GM21526 (cell line): ENCODE results near the gene ZBBX.

Experiments
- ATAC-seq: cut with Tn5 transposase; IDR thresholded peaks from one replicate; pipeline ENCODE4 v1.9.1; 2021; ENCODE audit warnings: moderate library complexity; ENCODE audit not compliant: unreplicated experiment, low FRiP score

The ZBBX gene

DNA sequence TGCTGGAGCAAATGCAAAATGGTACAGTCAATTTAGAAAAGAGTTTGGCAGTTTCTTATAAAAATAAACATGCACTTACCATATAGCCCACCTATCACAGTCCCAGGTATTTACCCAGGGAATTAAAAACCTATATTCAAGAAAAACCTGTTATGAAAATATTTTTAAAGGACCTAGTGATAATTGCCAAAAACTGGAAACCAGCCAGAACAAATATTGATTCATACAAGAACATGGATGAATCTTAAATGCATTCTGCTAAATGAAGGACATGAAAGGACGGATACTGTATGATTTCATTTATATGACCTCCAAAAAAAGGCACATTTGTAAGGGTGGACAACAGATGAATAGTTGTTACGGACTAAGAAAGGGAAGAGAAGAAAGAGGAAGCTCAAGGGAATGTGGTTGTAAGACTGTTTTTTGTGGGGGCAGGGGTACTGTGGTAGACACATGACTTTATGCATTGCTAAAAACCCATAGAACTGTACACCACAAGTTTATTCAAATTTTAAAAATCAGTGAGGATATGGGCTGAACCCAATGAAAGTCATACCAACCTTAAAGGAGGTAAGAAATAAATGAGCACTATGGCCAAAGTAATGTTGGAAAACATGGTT is 61.0 kb downstream of the ZBBX start:
- ATAC-seq = no peak

DNA sequence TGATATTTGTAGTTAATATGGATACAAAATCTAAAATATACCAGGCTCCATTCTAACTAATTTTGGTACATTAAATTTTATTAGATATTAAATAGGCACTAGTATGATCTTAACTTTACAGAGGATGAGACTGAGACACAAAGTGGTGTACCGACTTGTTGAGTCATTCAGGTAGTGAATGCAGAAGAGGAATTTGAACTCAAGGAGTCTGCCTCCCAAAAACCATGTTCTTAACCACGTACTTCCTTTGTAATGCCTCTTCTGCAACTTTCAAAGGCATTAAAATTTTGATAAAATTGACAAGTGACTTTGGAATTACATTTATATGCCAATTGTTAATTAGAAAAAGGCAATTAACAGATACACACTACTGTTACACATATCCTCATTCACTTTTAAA is 61.8 kb downstream of the ZBBX start:
- ATAC-seq = no peak

DNA sequence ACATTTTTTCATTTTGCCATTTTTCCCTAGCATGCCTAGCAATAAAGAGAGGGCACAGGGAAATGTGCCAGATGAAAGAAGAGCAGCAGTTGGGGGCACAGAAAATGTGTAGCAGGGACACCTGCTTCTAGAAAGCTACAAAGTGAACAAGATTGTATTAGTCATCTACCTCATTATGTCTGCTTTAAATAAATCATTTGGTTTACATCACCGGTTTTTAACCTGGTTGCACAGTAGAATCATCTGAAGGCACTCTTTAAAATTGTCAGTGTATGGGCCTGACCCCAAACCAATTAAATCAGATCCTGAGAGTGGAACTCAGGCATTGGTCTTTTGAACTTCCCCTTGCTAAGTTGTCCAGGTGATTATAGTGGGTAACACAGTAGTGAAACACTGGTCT is 73.8 kb downstream of the ZBBX start:
- no peak for ATAC-seq

DNA sequence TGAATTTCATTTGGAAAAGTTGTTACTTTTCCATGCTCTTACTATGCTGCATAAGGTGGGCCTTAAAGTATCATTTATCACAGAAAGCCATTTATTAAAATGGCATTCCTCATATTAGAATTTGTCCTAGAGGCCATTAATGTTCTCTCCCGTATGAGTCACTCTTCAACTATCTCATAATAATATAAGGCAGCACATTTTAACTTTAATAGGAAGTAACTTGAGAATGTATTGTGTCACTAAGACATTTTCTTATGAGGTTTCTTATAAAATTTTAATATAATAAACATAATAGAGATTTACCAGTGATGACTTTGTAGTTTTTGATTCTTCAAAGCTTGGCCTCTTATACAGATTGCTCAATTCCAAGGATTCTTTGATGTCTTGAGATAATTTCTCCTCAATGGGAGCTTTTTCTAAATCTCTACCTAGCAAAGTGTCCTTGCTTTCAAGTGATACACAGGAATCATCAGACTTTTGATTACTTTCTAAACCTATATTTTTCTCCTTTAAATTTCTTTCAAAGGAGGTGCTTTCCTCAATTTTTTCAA is 74.7 kb downstream of the ZBBX start:
- ATAC-seq = no peak

DNA sequence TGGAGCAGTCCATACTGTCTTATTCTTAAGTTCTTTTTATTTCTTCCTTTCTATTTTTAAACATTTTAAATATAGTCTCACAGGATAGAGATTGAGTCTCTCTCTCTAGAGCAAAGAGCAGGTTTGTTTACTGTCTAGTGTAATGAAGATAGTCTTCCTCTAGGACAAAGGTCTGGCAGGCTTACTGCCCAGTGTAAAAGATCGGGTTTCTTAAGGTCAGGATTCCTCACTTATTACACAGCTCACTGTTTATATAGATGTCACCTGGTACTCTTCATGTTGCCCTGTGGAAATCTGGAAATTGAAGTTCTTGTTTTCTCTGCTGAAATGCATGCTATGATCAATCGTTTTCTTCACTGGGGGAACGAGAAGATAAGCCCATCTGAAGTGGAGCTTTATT is 76.0 kb downstream of the ZBBX start:
- ATAC-seq = no peak

DNA sequence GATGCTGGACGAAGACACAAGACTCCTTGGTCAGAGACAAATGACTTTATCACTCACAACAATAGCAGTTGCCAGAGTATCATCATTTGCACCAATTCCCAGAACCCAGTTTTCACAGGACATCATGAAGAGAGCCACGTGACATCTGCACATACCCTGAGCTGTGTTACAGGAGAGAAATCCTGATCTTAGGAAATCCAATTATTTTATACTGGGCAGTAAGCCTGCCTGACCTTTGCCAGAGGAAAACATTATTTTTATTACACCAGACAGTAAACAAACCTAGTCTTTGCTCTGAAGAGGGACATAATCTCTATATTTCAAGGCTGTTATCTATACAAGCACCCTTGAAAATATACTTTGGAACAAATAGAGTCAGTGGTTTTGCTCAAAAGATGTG is 77.4 kb downstream of the ZBBX start:
- ATAC-seq = no peak

DNA sequence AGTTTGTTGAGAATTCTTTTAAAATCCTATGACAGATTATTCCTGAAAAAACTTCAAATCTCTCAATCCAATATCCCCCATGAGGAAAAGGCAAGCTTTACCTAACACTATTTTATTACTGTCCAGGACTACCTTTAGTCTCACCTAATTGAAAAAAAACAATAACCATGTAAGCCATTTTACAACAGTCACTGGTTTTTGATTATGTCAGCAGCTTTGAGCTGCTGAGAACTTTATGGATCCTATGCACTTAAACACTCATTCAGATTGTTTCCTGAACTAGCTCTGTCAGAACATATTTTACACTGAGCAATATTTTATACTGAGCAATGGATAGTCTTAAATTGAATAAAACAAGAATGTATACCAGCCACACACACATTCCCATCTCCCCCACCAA is 79.9 kb downstream of the ZBBX start:
- ATAC-seq = no peak

DNA sequence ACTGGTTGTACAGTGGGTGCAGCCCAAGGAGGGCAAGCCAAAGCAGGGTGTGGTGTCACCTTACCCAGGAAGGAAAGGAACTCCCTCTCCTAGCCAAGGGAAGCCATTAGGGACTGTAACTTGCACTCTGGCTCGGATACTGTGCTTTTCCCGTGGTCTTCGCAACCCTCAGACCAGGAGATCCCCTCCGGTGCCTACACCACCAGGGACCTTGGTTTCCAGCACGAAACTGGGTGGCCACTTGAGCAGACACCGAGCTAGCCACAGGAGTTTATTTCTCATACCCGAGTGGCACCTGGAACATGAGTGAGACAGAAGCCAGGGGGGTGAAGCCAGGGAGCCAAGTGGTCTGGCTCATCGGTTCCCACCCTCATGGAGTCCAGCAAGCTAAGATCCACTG is 90.7 kb downstream of the ZBBX start:
- ATAC-seq = no peak

DNA sequence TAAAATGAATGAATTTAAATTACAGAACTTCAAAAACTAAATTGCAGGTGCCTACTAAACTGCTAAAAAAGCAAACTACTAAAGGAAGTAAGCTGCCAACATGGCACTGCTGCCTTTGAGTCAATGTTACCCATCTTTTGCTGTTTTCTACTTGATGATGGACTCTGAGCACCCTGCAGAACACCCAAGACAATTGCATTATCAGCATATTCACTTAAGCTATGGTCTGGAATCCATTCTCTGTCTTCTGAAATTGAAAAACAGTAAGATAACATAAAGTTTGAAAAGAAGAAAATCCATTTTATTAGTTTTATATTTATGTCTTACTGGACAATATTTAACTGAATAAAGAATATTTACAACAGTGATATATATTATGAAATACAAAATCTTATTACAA is 91.4 kb downstream of the ZBBX start:
- ATAC-seq = no peak

DNA sequence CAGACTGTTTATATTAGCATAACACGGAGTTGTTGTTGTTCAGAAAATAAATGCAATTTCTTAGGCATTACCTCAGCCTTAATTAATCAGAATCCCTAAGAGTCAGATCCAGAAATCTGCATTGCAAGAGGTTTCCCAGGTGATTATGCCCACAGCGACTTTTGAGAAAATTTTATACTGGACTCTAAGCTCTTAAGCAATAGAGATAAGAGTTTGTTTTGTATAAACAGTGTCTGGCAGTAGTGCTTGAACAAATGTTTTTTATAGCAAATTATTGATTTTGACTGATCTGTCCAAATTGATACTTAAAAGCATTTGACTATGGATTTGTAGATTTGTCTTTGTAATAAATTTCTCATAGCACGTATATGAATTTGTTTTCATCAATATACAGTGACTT is 92.8 kb downstream of the ZBBX start:
- ATAC-seq = no peak

DNA sequence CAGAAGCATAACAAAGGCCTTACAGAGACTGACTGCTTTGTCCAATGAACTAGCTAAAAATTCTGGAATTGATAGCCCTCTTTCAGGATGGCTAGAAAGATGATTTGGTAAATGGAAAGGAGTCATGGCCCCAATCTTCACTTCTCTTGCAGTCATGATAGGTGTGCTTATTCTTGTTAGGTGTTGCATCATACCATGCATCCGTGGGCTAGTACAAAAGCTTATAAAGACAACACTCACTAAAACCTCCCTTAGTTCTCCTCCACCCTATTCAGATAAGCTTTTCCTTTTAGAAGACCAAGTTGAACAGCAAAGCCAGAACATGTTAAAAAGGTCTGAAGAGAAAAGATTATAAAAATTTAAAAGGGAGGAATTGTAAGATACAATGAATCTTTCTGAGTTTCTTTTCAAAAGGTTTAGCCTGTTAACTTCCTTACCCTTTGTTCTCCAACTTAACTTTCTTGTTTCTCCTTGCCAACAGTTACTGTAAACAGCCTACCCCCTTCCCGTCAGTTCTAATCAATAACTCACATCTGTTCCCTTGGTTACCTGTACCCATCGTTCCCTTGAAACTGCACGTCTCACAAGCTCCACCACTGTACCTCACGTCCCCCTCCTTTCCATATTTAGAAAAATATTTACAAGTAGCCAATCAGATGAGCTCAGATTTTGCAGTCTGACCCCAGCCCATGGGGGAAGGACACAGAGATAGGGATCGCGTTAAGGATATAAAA is 105.8 kb downstream of the ZBBX start:
- no peak for ATAC-seq

DNA sequence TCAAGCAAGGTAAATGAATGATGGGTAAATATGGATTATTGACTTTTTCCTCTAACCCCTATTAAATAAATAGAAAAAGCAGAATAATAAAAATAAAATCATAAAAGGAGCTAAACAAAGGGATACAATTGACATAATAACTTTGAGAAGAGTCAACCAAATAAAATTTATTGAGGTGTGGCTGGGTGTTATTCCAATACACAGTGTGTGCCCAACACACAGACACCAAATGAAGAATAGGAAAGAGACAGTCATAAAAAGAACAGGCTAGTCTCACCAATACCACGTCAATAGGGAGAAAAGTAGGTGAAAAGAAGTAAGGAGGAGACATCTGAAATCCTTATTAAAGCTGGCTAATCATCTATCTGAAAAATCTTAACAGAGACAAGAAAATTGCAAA is 127.1 kb downstream of the ZBBX start:
- ATAC-seq = no peak

DNA sequence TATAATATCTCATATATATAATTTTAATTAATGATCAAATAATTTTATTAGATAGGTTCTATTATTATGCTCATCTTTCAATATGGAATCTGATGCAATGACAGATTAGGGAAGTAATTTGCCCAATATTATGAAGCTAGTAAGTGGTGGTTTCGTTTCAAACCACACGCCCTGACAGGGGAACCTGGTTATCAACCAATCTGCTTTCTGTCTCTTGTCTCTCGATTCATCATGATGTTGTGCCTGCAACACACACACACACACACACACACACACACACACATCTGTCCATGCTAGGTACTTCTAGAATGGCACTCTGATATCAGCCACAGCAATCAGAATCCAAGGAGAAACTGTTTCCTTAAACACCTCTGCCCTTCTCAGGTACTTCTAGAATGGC is 128.4 kb downstream of the ZBBX start:
- ATAC-seq = no peak

DNA sequence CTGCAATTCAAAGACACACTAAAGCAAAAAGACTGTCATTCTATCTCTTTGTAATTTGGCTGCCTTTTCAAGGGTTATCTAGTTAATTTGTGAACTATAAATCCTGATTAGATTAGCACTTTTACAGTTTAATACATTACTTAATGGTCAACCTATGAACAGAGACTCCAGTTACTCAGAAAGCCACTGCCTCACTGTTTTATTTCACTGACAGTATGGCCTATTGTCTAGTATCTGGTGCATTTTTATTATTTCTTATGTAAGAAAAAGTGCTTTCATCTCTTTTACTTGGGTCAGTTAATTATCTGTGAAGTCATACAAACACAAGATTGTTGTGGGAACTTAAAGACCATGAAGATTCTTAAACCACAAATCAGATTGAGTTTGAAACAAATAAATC is 133.8 kb downstream of the ZBBX start:
- ATAC-seq = no peak

DNA sequence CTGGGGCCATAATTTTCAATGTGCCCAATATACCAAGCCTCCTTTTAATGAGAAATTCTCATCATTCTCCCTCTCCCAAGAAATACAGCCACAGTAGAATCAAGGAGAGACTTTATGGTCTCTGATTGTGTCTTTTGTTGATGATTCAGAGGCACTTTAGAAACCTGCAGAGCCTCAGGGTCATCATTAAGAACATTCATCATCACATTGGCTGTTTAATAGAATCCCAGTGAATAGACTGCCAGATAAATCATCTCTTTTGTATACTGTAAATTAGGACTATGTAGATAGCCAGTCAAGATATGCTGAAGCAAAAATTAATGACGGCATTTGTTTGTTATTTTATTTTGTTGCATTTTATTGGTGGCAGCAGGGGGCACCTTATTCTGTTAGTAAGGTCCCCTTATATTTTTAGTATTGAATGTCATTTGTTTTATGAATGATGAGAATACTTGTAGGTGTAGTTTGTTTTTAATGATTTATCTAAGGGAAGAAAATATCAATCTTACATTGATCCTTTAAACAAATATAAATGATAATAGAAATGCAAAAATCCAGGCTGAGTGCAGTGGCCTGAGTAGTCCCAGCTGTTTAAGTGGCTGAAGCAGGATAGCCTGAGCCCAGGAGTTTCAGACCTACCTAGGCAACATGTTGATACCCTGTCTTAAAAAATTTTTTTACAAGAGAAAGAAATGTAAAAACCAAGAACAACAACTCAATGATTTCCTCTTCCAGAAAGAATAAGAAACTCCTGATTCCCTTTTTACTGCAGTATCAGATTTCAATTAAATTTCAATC is 138.8 kb downstream of the ZBBX start:
- no peak for ATAC-seq

DNA sequence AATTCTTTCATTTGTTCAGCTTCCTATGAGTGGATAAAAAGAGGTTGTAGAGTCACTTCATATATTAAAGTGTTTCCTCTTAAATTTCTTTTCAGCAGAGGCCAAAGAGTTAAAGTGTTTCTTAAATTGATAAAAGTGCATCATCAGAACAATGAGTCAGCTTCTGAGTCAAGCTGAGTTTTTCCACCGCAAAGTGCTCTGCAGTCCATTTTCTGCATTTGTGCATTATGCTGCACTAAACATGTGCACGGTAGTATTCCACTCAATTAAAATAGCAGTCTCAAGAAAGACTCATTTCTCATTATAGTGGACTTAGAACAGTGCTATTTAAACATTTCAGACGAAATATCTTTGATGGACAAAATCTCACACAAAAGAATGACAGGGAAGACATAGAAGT is 152.0 kb downstream of the ZBBX start:
- ATAC-seq = no peak

DNA sequence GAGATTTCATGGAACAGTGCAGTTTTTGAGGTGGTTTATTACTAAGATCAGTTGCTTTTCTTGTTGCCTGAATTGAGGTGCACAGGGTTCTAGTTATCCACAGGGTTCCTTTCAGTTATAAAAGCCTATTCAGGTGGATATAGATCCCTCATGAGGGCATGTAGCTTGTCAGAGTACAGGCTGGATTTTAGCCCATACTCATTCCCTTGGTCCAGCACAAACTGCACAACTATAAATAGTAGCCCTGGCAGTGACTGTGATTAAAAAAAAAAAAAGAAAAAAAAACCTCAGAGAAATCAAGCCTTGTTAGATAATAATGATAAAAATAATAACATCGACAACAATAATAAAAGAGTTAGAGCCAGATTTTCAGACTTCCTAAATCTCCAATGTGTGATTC is 154.3 kb downstream of the ZBBX start:
- no peak for ATAC-seq

DNA sequence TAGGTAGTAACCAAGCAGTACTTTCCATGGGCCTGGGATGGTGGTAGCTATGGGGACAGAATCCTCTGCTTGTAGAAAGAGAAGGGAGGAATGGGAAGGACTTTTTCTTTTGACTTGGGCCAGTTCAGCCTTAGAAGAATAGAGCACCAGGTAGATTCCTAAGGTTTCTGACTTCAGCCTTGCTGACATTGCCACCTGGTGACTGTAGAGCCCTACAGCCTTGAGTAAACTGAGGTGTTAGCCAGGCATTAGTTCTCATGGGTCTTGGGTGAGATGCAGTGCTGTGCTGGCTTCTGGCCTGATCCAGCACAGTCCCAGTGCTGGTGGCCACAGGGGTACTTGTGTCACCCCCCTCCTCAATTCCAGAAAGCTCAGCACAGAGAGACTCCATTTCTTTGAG is 171.1 kb downstream of the ZBBX start:
- ATAC-seq = no peak

DNA sequence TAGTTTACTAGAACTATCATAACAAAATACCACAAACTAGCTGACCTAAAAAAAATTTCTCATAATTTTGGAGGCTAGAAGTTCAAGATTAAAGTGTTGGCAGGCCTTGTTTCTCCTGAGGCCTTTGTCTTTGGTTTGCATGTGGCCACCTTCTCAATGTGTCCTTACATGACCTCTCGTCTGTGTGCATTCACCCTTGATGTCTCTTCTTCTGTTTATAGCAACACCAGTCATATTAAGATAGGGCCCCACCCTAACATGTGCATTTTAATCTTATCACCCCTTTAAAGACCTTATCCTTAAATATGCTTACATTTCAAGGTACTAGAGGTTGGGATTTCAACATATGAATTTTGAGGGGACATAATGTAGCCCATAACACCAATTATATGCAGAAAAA is 177.0 kb downstream of the ZBBX start:
- ATAC-seq = no peak

DNA sequence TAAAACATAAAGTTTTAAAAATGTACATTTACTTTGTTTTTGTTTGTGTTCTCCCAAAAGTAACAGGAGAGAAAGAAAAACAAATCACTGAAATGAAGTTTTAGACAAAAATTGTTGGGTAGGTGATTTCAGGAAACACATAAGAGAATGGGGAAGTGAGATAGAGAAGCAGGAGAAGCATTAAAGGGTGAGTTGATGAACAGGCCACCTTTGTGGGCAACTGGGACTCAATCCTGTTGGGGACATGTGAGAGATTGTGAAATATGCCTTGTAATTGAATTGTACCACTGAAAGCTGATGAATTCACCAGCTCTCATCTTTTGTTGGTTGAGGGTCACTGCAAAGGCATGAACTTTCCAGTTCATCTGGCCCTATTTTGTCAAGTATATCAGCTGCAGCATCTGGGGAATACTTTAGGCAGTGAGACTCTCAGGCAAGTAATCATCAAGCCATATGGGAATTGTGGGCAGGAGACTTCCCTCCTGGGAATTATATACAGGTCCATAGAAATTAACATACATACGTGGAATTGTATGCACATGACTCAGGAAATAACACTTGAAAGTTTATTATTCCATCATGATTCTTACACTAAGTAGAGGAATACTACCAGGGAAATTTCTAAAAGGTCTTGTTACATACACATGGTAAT is 181.0 kb downstream of the ZBBX start:
- no peak for ATAC-seq
